ENCODE measurements around the gene MRGPRD.
"Not testable (repeated sequence)": the region's sequence is repeated elsewhere in the genome, so short reads cannot be mapped to it uniquely, and the experiment has no call there.

MRGPRD gene

GRCh38 chr11:68993546-68993945 lies 12.8 kb upstream of the MRGPRD start:
- DNase-seq (ENCODE audit: low read depth), result no peak

- no peak for DNase-seq (ENCODE audit: low read depth)
Measured at GRCh38 chr11:68992743-68993255, 12.0 kb upstream of the MRGPRD start.

GRCh38 chr11:68990995-68991780 lies 10.4 kb upstream of the MRGPRD start:
- DNase-seq (ENCODE audit: low read depth), result no peak

GRCh38 chr11:68989936-68990606 lies 9.3 kb upstream of the MRGPRD start:
- DNase-seq (ENCODE audit: low read depth), result no peak

GRCh38 chr11:68988491-68988890 lies 7.7 kb upstream of the MRGPRD start:
- DNase-seq (ENCODE audit: low read depth), result no peak

GRCh38 chr11:68987211-68987610 lies 6.4 kb upstream of the MRGPRD start:
- no peak for DNase-seq (ENCODE audit: low read depth)

- DNase-seq (ENCODE audit: low read depth), result no peak
Measured at GRCh38 chr11:68983801-68984200, 3.0 kb upstream of the MRGPRD start.

GRCh38 chr11:68982134-68982533 lies 1.3 kb upstream of the MRGPRD start:
- DNase-seq (ENCODE audit: low read depth), result no peak

- DNase-seq (ENCODE audit: low read depth), result no peak
Measured at GRCh38 chr11:68979931-68980775, 633 bp downstream of the MRGPRD start.

GRCh38 chr11:68978931-68979594 lies 1.7 kb downstream of the MRGPRD start:
- no peak for DNase-seq (ENCODE audit: low read depth)

- no peak for DNase-seq (ENCODE audit: low read depth)
Measured at GRCh38 chr11:68978626-68978930, 2.2 kb downstream of the MRGPRD start.

GRCh38 chr11:68977781-68978625 lies 2.8 kb downstream of the MRGPRD start:
- DNase-seq (ENCODE audit: low read depth), result no peak

GRCh38 chr11:68976563-68976962 lies 4.2 kb downstream of the MRGPRD start:
- DNase-seq (ENCODE audit: low read depth), result no peak

GRCh38 chr11:68976095-68976494 lies 4.7 kb downstream of the MRGPRD start:
- DNase-seq (ENCODE audit: low read depth), result no peak

- no peak for DNase-seq (ENCODE audit: low read depth)
Measured at GRCh38 chr11:68974421-68975194, 6.2 kb downstream of the MRGPRD start.

GRCh38 chr11:68973706-68974105 lies 7.1 kb downstream of the MRGPRD start:
- not testable (repeated sequence) for DNase-seq (ENCODE audit: low read depth)

- DNase-seq (ENCODE audit: low read depth), result no peak
Measured at GRCh38 chr11:68973219-68973618, 7.6 kb downstream of the MRGPRD start.

GRCh38 chr11:68970921-68971636 lies 9.7 kb downstream of the MRGPRD start:
- no peak for DNase-seq (ENCODE audit: low read depth)

GRCh38 chr11:68969386-68969785 lies 11.4 kb downstream of the MRGPRD start:
- no peak for DNase-seq (ENCODE audit: low read depth)

All from activated T-helper 1 cell treated with Interleukin-2 at 50 U/mL for 16 hours (primary cell).